HuH-7 (cell line): ENCODE results near the gene ZFYVE16.
"Not testable (repeated sequence)": the region's sequence is repeated elsewhere in the genome, so short reads cannot be mapped to it uniquely, and the experiment has no call there.

Experiments
- DNase-seq: peaks from one replicate; pipeline ENCODE4 v3.0.0; 2011; ENCODE audit warnings: low spot score

Gene ZFYVE16

DNA sequence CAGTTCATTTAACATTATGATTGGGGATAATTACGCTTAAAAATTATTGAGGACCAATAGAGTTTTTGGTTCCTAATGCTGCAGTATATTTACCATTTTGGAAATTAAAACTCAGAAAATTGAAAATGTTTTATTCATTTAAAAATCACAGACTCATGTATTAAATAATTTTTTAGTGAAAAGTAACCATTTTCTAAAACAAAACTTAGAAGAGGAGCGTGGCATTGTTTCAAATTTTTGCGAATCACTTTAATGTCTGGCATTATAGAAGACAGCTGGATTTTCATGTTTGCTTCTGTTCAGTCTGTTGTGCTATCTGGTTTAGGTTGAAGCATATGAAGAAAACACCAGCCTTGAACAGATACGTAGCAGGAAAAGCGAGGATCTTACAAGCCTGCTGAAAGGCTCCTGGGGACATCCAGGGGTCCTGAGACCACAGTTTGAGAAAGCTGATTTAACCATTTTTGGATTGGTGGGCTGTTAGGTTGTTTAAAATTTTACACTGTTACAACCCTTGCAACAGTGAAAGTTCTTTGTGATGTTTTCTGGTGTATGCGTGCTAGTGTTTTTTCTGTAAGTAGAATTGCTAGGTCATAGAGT, 1.6 kb downstream of the ZFYVE16 start:
- DNase-seq = no peak

- DNase-seq = no peak
These were observed 3.8 kb downstream of the ZFYVE16 start for GRCh38 chr5:80411589-80412219.

GRCh38 chr5:80414113-80414512, 6.2 kb downstream of the ZFYVE16 start:
- DNase-seq = no peak

DNA sequence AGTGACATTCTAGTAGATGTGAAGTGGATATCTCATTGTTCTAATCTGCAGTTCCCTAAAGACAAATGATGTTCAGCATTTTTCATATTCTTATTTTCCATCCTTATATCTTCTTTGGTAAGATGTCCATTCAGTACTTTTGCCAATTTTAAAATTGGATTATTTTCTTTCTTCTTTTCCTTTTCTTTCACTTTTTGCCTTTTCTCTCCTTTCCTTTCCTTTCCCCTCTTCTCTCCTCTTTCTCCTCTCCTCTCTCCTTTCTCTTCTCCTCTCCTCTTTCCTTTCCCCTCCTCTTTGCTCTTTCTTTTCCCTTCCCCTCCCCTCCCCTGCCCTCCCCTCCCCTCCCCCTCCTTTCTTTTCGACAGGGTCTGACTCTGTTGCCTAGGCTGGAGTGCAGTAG, 10.1 kb downstream of the ZFYVE16 start:
- DNase-seq = no peak

DNA sequence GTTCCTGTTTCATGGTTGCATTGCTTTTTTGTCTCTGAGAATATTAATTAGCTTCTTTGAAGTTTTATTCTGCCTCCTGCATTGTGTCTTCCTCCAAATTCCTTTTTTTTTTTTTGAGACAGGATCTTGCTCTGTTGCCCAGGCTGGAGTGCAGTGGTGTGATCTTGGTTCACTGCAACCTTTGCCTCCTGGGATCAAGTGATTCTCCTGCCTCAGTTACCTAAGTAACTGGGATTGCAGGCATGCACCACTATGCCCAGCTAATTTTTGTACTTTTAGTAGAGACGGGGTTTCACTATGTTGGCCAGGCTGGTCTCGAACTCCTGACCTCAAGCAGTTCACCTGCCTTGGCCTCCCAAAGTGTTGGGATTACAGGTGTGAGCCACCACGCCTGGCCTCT, 16.5 kb downstream of the ZFYVE16 start:
- DNase-seq = not testable (repeated sequence)

GRCh38 chr5:80435476-80435875, 27.6 kb downstream of the ZFYVE16 start:
- DNase-seq = no peak

DNA sequence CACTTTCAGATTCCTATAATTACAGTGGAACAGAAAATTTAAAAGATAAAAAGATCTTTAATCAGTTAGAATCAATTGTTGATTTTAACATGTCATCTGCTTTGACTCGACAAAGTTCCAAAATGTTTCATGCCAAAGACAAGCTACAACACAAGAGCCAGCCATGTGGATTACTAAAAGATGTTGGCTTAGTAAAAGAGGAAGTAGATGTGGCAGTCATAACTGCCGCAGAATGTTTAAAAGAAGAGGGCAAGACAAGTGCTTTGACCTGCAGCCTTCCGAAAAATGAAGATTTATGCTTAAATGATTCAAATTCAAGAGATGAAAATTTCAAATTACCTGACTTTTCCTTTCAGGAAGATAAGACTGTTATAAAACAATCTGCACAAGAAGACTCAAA, 29.5 kb downstream of the ZFYVE16 start:
- no peak for DNase-seq

DNA sequence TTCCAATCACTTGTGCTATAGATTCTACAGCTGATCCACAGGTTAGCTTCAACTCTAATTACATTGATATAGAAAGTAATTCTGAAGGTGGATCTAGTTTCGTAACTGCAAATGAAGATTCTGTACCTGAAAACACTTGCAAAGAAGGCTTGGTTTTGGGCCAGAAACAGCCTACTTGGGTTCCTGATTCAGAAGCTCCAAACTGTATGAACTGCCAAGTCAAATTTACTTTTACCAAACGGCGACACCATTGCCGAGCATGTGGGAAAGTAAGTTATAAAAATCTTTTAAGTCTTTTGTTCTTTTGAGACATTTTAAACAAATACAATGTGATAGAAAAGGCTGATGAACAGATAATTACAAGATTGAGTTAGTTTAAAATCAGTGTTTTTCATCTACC, 30.9 kb downstream of the ZFYVE16 start:
- DNase-seq = no peak

GRCh38 chr5:80439213-80439612, 31.3 kb downstream of the ZFYVE16 start:
- no peak for DNase-seq

DNA sequence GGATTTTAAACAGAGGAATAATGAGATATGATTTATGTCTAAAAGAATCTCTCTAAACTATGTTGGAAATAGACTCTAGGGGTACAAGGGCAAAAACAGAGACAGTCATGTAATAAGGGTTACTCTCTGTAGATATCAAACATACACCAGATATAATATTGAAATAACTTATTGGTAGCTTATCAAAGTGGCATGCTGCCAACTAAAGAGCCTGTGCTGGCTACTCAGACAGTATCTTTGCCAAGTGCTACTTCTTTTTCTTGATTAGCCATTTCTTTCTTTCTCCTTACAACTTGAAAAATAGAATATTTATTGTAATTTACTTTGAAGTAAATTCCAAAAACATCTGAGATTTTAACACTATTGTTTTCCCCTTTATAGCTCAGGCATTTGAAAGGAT, 34.9 kb downstream of the ZFYVE16 start:
- DNase-seq = no peak

DNA sequence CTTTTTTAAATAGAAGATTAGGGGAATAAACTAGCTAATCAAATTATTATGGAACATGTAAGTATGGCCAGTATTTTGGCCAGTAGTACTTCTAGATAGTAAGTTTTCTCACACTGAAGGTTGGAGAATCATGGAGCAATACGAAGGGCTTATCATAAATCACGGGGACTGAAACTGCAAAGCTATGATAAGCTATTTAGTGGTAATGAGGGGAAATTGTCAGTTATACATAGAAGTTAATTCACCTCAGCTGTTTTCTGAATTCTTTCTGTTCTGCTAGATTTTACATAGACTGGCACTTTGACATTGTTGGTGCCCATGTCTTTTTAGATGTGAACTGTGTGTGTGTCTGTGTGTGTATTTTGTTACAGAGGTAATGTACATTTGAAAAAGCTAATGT, 45.5 kb downstream of the ZFYVE16 start:
- DNase-seq = no peak

GRCh38 chr5:80463269-80463668, 55.4 kb downstream of the ZFYVE16 start:
- no peak for DNase-seq

GRCh38 chr5:80466669-80467485, 59.0 kb downstream of the ZFYVE16 start:
- no peak for DNase-seq

DNA sequence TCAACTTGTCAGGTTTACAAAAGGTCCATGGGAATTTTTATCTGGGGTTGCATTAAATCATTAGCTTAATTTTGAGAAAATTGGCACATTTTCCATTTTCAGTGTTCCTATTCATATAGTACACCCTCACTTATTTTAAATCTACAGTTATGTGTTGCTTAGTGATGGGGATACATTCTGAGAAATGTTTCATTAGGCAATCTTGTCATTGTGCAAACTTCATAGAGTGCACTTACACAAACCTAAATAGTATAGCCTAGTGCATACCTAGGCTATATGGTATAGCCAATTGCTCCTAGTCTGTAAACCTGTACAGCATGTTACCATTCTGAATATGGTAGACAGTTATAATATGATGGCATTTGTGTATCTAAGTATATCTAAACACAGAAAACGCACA, 60.3 kb downstream of the ZFYVE16 start:
- no peak for DNase-seq

GRCh38 chr5:80470631-80471030, 62.8 kb downstream of the ZFYVE16 start:
- not testable (repeated sequence) for DNase-seq

DNA sequence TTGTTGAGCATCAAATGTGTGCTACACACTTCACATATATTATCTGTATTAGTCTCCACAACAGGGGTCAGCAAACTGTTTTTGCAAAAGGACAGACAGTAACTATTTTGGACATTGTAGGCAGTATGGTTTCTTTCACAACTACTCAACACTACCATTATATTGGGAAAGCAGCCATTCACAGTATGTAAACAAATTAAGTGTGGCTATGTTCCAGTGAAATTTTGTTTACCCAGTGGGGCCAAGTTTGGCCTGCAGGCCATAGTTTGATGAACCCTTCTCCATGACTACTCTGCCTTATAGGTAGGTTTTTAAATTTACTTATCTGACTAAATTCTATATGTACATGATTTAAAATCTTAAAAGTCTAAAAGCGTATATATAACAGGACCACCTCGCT, 67.1 kb downstream of the ZFYVE16 start:
- DNase-seq = peak; percentile 38

- DNase-seq = no peak
These were observed 71.8 kb downstream of the ZFYVE16 start for GRCh38 chr5:80479713-80480112.

GRCh38 chr5:80480354-80480753, 72.5 kb downstream of the ZFYVE16 start:
- no peak for DNase-seq

DNA sequence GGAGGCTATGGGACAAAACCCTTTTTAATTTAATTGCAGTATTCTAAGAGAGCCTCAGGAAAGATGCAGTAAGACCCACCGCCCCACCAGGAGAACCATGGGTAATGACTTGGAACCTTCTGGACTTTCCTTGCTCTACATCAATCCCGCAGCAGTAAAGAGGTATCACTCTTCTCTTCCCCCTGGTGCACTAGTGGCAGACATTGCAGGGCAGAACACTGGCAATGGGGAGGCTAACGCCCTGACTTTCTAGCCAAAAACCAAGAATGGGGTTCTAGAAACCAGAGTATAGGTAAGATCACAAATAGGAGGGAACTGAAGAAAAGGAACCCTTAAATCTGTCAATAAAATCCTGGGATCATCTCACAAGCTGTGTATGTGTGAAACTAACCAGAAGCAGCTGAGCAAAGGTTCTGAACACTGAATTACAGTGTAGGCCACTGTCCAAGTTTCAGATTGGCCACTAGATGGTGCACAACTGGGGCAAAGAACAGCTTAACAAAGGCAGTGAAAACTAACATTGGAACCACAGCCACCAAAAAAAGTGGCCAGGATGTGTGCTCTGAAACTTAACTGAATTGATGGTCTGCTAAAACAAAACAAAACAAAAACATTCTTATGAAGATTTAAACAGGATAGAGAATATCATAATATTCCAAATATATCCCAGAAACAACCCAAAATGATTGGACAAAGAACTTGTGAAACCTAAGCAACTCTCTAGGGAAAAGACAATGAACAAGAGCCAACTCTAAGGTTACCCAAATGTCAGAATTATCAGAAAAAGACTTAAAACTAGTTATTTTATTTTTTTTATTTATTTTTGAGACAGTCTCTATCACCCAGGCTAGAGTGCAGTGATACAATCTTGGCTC, 73.4 kb downstream of the ZFYVE16 start:
- DNase-seq = peak; percentile 46

GRCh38 chr5:80482578-80482977, 74.7 kb downstream of the ZFYVE16 start:
- DNase-seq = no peak

- DNase-seq = no peak
These were observed 75.9 kb downstream of the ZFYVE16 start for GRCh38 chr5:80483636-80484232.

DNA sequence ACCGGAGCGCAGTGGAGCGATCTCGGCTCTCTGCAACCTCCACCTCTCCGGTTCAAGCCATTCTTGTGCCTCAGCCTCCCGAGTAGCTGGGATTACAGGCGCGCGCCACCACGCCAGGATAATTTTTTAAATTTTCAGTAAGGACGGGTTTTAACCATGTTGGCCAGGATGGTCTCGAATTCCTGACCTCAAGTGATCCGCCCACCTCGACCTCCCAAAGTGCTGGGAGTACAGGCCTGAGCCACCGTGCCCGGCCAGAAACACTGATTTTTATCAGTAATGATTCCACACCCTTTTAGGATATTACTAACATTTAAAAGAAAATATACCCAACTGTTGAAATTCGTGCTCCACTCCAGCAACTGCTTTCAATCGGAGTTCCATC, 79.6 kb downstream of the ZFYVE16 start:
- no peak for DNase-seq
